ENCODE data around the gene UNC5A.

Gene UNC5A

GRCh38 chr5:176813587-176814312, 3.4 kb downstream of the UNC5A start:
- no peaks in the 10 kb centered on the region for H3K79me1 ChIP-seq (ENCODE audit: low read length)
- no peak overlapping the region for H2BK5ac ChIP-seq (ENCODE audit: low read depth, low read length, poor library complexity)
- no peak overlapping the region for H3K23ac ChIP-seq (ENCODE audit: low read length)
- H3K9ac ChIP-seq (ENCODE audit: low read length), result no peak overlapping the region
- H2AFZ ChIP-seq (ENCODE audit: insufficient read depth, low read length, poor library complexity), result no peak overlapping the region
- H2AK5ac ChIP-seq (ENCODE audit: low read length), result no peak overlapping the region
- H3K27me3 ChIP-seq (ENCODE audit: insufficient read depth, low read length), result peaks cover 57% of the 10 kb centered on the region
- no peak overlapping the region for H2BK12ac ChIP-seq (ENCODE audit: low read length)
- WGBS (ENCODE audit: extremely low coverage, insufficient coverage, insufficient read length), result no CpG with 5 or more reads among the region's 16 CpGs
- H4K8ac ChIP-seq (ENCODE audit: low read depth, low read length), result no peak overlapping the region
- no peak overlapping the region for H4K12ac ChIP-seq (ENCODE audit: low read depth, low read length)
- H3K14ac ChIP-seq (ENCODE audit: low read length), result no peak overlapping the region
- H3K27ac ChIP-seq (ENCODE audit: low read depth, low read length), result no peak overlapping the region
- H4K91ac ChIP-seq (ENCODE audit: low read depth, low read length), result no peak overlapping the region
- H3K18ac ChIP-seq (ENCODE audit: low read length), result no peak overlapping the region
- no peaks in the 10 kb centered on the region for H3K79me2 ChIP-seq (ENCODE audit: control insufficient read depth, insufficient read depth, low read length, poor library complexity)
- no peak overlapping the region for H3K4me2 ChIP-seq (ENCODE audit: low read length)
- peaks cover 8% of the 10 kb centered on the region in 2 experiments for H3K4me1 ChIP-seq (ENCODE audit: control insufficient read depth in 1 of 2, insufficient read depth in 2 of 2, low read length in 2 of 2)
- DNase-seq, result no peak
- H3K4ac ChIP-seq (ENCODE audit: low read depth, low read length), result no peak overlapping the region
- H2BK120ac ChIP-seq (ENCODE audit: insufficient read depth, low read length, poor library complexity), result no peak overlapping the region
- peaks cover 5% of the 10 kb centered on the region for H3K9me3 ChIP-seq (ENCODE audit: insufficient read depth, low read depth, low read length)
- no peak overlapping the region for H3K4me3 ChIP-seq (ENCODE audit: low read depth, low read length)
- H3K36me3 ChIP-seq (ENCODE audit: control insufficient read depth in 1 of 2, insufficient read depth in 2 of 2, low read length in 2 of 2), result no peaks in the 10 kb centered on the region

GRCh38 chr5:176814313-176814685, 3.9 kb downstream of the UNC5A start:
- Histone ChIP-seq H3K36me3 (ENCODE audit: control insufficient read depth in 1 of 2, insufficient read depth in 2 of 2, low read length in 2 of 2) (no peaks in the 10 kb centered on the region), H2AK5ac (ENCODE audit: low read length) (no peak overlapping the region), H3K79me2 (ENCODE audit: control insufficient read depth, insufficient read depth, low read length, poor library complexity) (no peaks in the 10 kb centered on the region), H2AFZ (ENCODE audit: insufficient read depth, low read length, poor library complexity) (no peak overlapping the region), H2BK5ac (ENCODE audit: low read depth, low read length, poor library complexity) (no peak overlapping the region), H4K12ac (ENCODE audit: low read depth, low read length) (no peak overlapping the region), H3K14ac (ENCODE audit: low read length) (no peak overlapping the region), H2BK12ac (ENCODE audit: low read length) (no peak overlapping the region), H4K8ac (ENCODE audit: low read depth, low read length) (no peak overlapping the region), H3K79me1 (ENCODE audit: low read length) (no peaks in the 10 kb centered on the region), H3K4me3 (ENCODE audit: low read depth, low read length) (no peak overlapping the region), H3K27me3 (ENCODE audit: insufficient read depth, low read length) (peaks cover 51% of the 10 kb centered on the region), H3K4me2 (ENCODE audit: low read length) (no peak overlapping the region), H3K4me1 (ENCODE audit: control insufficient read depth in 1 of 2, insufficient read depth in 2 of 2, low read length in 2 of 2) (peaks cover 8% of the 10 kb centered on the region in 2 experiments), H3K4ac (ENCODE audit: low read depth, low read length) (no peak overlapping the region), H3K27ac (ENCODE audit: low read depth, low read length) (no peak overlapping the region), H2BK120ac (ENCODE audit: insufficient read depth, low read length, poor library complexity) (no peak overlapping the region), H3K18ac (ENCODE audit: low read length) (no peak overlapping the region), H3K9ac (ENCODE audit: low read length) (no peak overlapping the region), H3K23ac (ENCODE audit: low read length) (no peak overlapping the region), H4K91ac (ENCODE audit: low read depth, low read length) (no peak overlapping the region), H3K9me3 (ENCODE audit: insufficient read depth, low read depth, low read length) (peaks cover 5% of the 10 kb centered on the region)
- no peak for DNase-seq
- WGBS (ENCODE audit: extremely low coverage, insufficient coverage, insufficient read length), result no CpG with 5 or more reads among the region's 6 CpGs

- Histone ChIP-seq H3K4me2 (ENCODE audit: low read length) (no peak overlapping the region), H3K79me1 (ENCODE audit: low read length) (no peaks in the 10 kb centered on the region), H3K9me3 (ENCODE audit: insufficient read depth, low read depth, low read length) (peaks cover 2% of the 10 kb centered on the region), H3K4me1 (ENCODE audit: control insufficient read depth in 1 of 2, insufficient read depth in 2 of 2, low read length in 2 of 2) (peaks cover 3 to 7% of the 10 kb centered on the region in 2 experiments), H2AFZ (ENCODE audit: insufficient read depth, low read length, poor library complexity) (no peak overlapping the region), H2AK5ac (ENCODE audit: low read length) (no peak overlapping the region), H2BK120ac (ENCODE audit: insufficient read depth, low read length, poor library complexity) (no peak overlapping the region), H3K14ac (ENCODE audit: low read length) (no peak overlapping the region), H3K79me2 (ENCODE audit: control insufficient read depth, insufficient read depth, low read length, poor library complexity) (no peaks in the 10 kb centered on the region), H2BK12ac (ENCODE audit: low read length) (no peak overlapping the region), H4K91ac (ENCODE audit: low read depth, low read length) (no peak overlapping the region), H2BK5ac (ENCODE audit: low read depth, low read length, poor library complexity) (no peak overlapping the region), H3K18ac (ENCODE audit: low read length) (no peak overlapping the region), H3K4me3 (ENCODE audit: low read depth, low read length) (no peak overlapping the region), H3K27me3 (ENCODE audit: insufficient read depth, low read length) (peaks cover 45% of the 10 kb centered on the region), H3K4ac (ENCODE audit: low read depth, low read length) (no peak overlapping the region), H3K36me3 (ENCODE audit: control insufficient read depth in 1 of 2, insufficient read depth in 2 of 2, low read length in 2 of 2) (no peaks in the 10 kb centered on the region), H3K9ac (ENCODE audit: low read length) (no peak overlapping the region), H4K12ac (ENCODE audit: low read depth, low read length) (no peak overlapping the region), H3K27ac (ENCODE audit: low read depth, low read length) (no peak overlapping the region), H3K23ac (ENCODE audit: low read length) (no peak overlapping the region), H4K8ac (ENCODE audit: low read depth, low read length) (no peak overlapping the region)
- DNase-seq, result no peak
- no CpG with 5 or more reads among the region's 10 CpGs for WGBS (ENCODE audit: extremely low coverage, insufficient coverage, insufficient read length)
Observed at GRCh38 chr5:176814836-176815438, 4.6 kb downstream of the UNC5A start.

GRCh38 chr5:176816043-176816745, 5.8 kb downstream of the UNC5A start:
- Histone ChIP-seq H2BK120ac (ENCODE audit: insufficient read depth, low read length, poor library complexity) (no peak overlapping the region), H2AK5ac (ENCODE audit: low read length) (no peak overlapping the region), H3K18ac (ENCODE audit: low read length) (no peak overlapping the region), H3K36me3 (ENCODE audit: control insufficient read depth in 1 of 2, insufficient read depth in 2 of 2, low read length in 2 of 2) (no peaks in the 10 kb centered on the region), H3K4ac (ENCODE audit: low read depth, low read length) (no peak overlapping the region), H3K9ac (ENCODE audit: low read length) (no peak overlapping the region), H3K79me1 (ENCODE audit: low read length) (no peaks in the 10 kb centered on the region), H4K91ac (ENCODE audit: low read depth, low read length) (no peak overlapping the region), H3K4me3 (ENCODE audit: low read depth, low read length) (no peak overlapping the region), H4K12ac (ENCODE audit: low read depth, low read length) (no peak overlapping the region), H3K79me2 (ENCODE audit: control insufficient read depth, insufficient read depth, low read length, poor library complexity) (no peaks in the 10 kb centered on the region), H2BK5ac (ENCODE audit: low read depth, low read length, poor library complexity) (no peak overlapping the region), H3K23ac (ENCODE audit: low read length) (no peak overlapping the region), H3K14ac (ENCODE audit: low read length) (no peak overlapping the region), H2BK12ac (ENCODE audit: low read length) (no peak overlapping the region), H3K27me3 (ENCODE audit: insufficient read depth, low read length) (peaks cover 35% of the 10 kb centered on the region), H2AFZ (ENCODE audit: insufficient read depth, low read length, poor library complexity) (no peak overlapping the region), H3K9me3 (ENCODE audit: insufficient read depth, low read depth, low read length) (peaks cover under 1% of the 10 kb centered on the region), H3K4me2 (ENCODE audit: low read length) (no peak overlapping the region), H3K27ac (ENCODE audit: low read depth, low read length) (no peak overlapping the region), H3K4me1 (ENCODE audit: control insufficient read depth in 1 of 2, insufficient read depth in 2 of 2, low read length in 2 of 2) (peaks cover 0 to 2% of the 10 kb centered on the region in 2 experiments), H4K8ac (ENCODE audit: low read depth, low read length) (no peak overlapping the region)
- no CpG with 5 or more reads among the region's 5 CpGs for WGBS (ENCODE audit: extremely low coverage, insufficient coverage, insufficient read length)
- DNase-seq, result no peak

Measured in trophoblast cell (in vitro differentiated cells and primary cell).